Left lung (tissue), 10 donors: ENCODE results near the gene CPLANE2. TPM values are rescaled to one million over a fixed set of nuclear protein-coding genes. Genes with fewer than 3 reads are reported as not detected.
A peak's percentile ranks its signal among the peaks of the same experiment; 100 is the strongest.
"Not testable (repeated sequence)": the region's sequence is repeated elsewhere in the genome, so short reads cannot be mapped to it uniquely, and the experiment has no call there.

Experiments used
- ATAC-seq: fragments of 200-7000 bp; cut with Tn5 transposase; one replicate; pipeline ENCODE4 v1.9.1; 2020; ENCODE audit warnings: moderate library complexity
- DNase-seq, 4 donors: peaks; one replicate each; pipeline ENCODE4 v3.0.0-alpha.2; 2013 to 2020
- H3K27ac ChIP-seq, 2 donors: fragments of 200-600 bp; sonication (generic) in 1 of 2; one replicate each; pipeline versions ENCODE4 v1.5.0 to v1.8.0; 2020 to 2021
- H3K27me3 ChIP-seq, 2 donors: fragments of 200-600 bp; sonication (generic) in 1 of 2; one replicate each; pipeline versions ENCODE4 v1.5.0 to v1.8.0; 2020 to 2021
- H3K36me3 ChIP-seq, 2 donors: fragments of 200-600 bp; sonication (generic) in 1 of 2; one replicate each; pipeline versions ENCODE4 v1.5.0 to v1.8.0; 2020 to 2021
- H3K4me1 ChIP-seq, 2 donors: fragments of 200-600 bp; one replicate each; pipeline ENCODE4 v1.8.0; 2021
- H3K4me3 ChIP-seq, 2 donors: fragments of 200-600 bp; sonication (generic) in 1 of 2; one replicate each; pipeline versions ENCODE4 v1.5.0 to v1.8.0; 2020 to 2021; ENCODE audit warnings: mild to moderate bottlenecking in 1 of 2
- H3K9me3 ChIP-seq, 2 donors: fragments of 200-600 bp; sonication (generic) in 1 of 2; one replicate each; pipeline versions ENCODE4 v1.5.0 to v1.8.0; 2020 to 2021
- CTCF ChIP-seq, 2 donors: fragments of 200-600 bp; sonication (generic) in 1 of 2; IDR thresholded peaks; one replicate each; pipeline versions ENCODE4 v1.5.0 to v1.8.0; 2021; ENCODE audit warnings: antibody characterized with exemption in 2 of 2
- intact Hi-C, 2 donors: fragments of 100-400 bp; cut with DNase I; formaldehyde crosslinking; loops; one replicate each; pipeline versions ENCODE4 v1.11.2 to v1.14.2; 2022
- polyA plus RNA-seq, 6 donors: library from polyadenylated mRNA; unstranded; fragments of 120-200 nt; gene quantifications; one replicate each; pipeline ENCODE4 v1.2.1, GENCODE V29; 2013; ENCODE audit not compliant: insufficient read length in 6 of 6
- total RNA-seq, 2 donors: library from RNA; stranded (reverse); fragmentation: NEBNext Ultra II Directional; extraction: Animal tissue kit (Norgen Biotek cat#: 25700); gene quantifications; one replicate each; pipeline ENCODE4 v1.2.1, GENCODE V29; 2021
- donor health status: DM: no; HTN: yes; CAD: no.
- donor health status: DM: no; HTN: no; CAD: no.

Gene CPLANE2
- total and polyA plus RNA-seq, 8 donors = 3.9 to 8.9 (median 5.3) TPM

- Histone ChIP-seq H3K9me3 (no peaks in the 10 kb centered on the region), H3K4me3 (no peak overlapping the region), H3K27me3 (no peaks in the 10 kb centered on the region), H3K36me3 (peaks cover 0 to 17% of the 10 kb centered on the region in 2 donors), H3K27ac (no peak overlapping the region), H3K4me1 (no peaks in the 10 kb centered on the region)
- DNase-seq = peak in 1 of 4 donors; percentile 24
- no peak for ATAC-seq
- intact Hi-C loops = loop anchor here in 1 of 2 donors (10.0 kb wide), 1 partner anchor 124 kb away; the partner anchor contains the start of gene FAM131C
- no peak for TF ChIP-seq CTCF (IDR thresholded peaks at IDR 0.05)
Observed at GRCh38 chr1:16199157-16199501, 37.9 kb downstream of the CPLANE2 start.

- no peaks in the 10 kb centered on the region for H3K9me3 ChIP-seq
- no peak overlapping the region for H3K27ac ChIP-seq
- intact Hi-C loops = loop anchor here in 1 of 2 donors (10.0 kb wide), 1 partner anchor 124 kb away; the partner anchor contains the start of gene FAM131C
- H3K4me3 ChIP-seq = no peak overlapping the region
- H3K4me1 ChIP-seq = no peaks in the 10 kb centered on the region
- DNase-seq = peak in 1 of 4 donors; percentile 47
- peaks cover 0 to 17% of the 10 kb centered on the region in 2 donors for H3K36me3 ChIP-seq
- TF ChIP-seq CTCF (IDR thresholded peaks at IDR 0.05) = no peak
- no peak for ATAC-seq
- no peaks in the 10 kb centered on the region for H3K27me3 ChIP-seq
Observed at GRCh38 chr1:16198444-16199156, 38.4 kb downstream of the CPLANE2 start.

- Histone ChIP-seq H3K9me3 (no peaks in the 10 kb centered on the region), H3K27ac (no peak overlapping the region), H3K4me1 (no peaks in the 10 kb centered on the region), H3K36me3 (peaks cover 0 to 11% of the 10 kb centered on the region in 2 donors), H3K27me3 (no peaks in the 10 kb centered on the region), H3K4me3 (no peak overlapping the region)
- no peak for TF ChIP-seq CTCF (IDR thresholded peaks at IDR 0.05)
- intact Hi-C loops = loop anchor here in 1 of 2 donors (10.0 kb wide), 1 partner anchor 122 kb away; the partner anchor contains the start of gene FAM131C
- ATAC-seq (no peak), DNase-seq (peak in 1 of 4 donors; percentile 0)
Observed at GRCh38 chr1:16196874-16197273, 40.1 kb downstream of the CPLANE2 start.

- H3K27ac ChIP-seq, H3K4me3 ChIP-seq, H3K27me3 ChIP-seq, H3K9me3 ChIP-seq, H3K4me1 ChIP-seq, ATAC-seq: not testable (repeated sequence)
- intact Hi-C loops = loop anchor here in 1 of 2 donors (10.0 kb wide), 1 partner anchor 121 kb away; the partner anchor contains the start of gene FAM131C
- DNase-seq = peak in 1 of 4 donors; percentile 5
- peaks cover 0 to 11% of the 10 kb centered on the region in 2 donors for H3K36me3 ChIP-seq
Observed at GRCh38 chr1:16196139-16196538, 40.8 kb downstream of the CPLANE2 start.

- Histone ChIP-seq H3K36me3 (peaks cover 0 to 11% of the 10 kb centered on the region in 2 donors), H3K9me3 (no peaks in the 10 kb centered on the region), H3K27me3 (no peaks in the 10 kb centered on the region), H3K4me1 (no peaks in the 10 kb centered on the region), H3K27ac (no peak overlapping the region), H3K4me3 (no peak overlapping the region)
- intact Hi-C loops = loop anchor here in 1 of 2 donors (10.0 kb wide), 1 partner anchor 121 kb away; the partner anchor contains the start of gene FAM131C
- ATAC-seq (no peak), DNase-seq (peak in 1 of 4 donors; percentile 32)
- TF ChIP-seq CTCF (IDR thresholded peaks at IDR 0.05) = no peak
Observed at GRCh38 chr1:16195518-16195905, 41.5 kb downstream of the CPLANE2 start.
